Stimulated activated CD8-positive, alpha-beta memory T cell treated with anti-CD3 and anti-CD28 coated beads, Interleukin-12 subunit alpha, Interleukin-12 subunit beta, amount 100 ng/mL, for 4 hours (primary cell): Measurements from ENCODE around the gene SYT9.
"Not testable (repeated sequence)": the region's sequence is repeated elsewhere in the genome, so short reads cannot be mapped to it uniquely, and the experiment has no call there.

ENCODE experiments used
- DNase-seq: peaks from one replicate; pipeline ENCODE4 v3.0.0-alpha.2; 2020; ENCODE audit warnings: low read depth

The SYT9 gene

GRCh38 chr11:7508087-7508486, 256.4 kb downstream of the SYT9 start:
- DNase-seq: no peak

- DNase-seq: no peak
These were observed 258.3 kb downstream of the SYT9 start for GRCh38 chr11:7509966-7510365.

- no peak for DNase-seq
These were observed 259.7 kb downstream of the SYT9 start for GRCh38 chr11:7511401-7511800.

GRCh38 chr11:7512525-7513233, 261.0 kb downstream of the SYT9 start:
- DNase-seq: no peak

- peak; percentile 74 for DNase-seq
These were observed 261.8 kb downstream of the SYT9 start, which contains the start of gene PPFIBP2 for GRCh38 chr11:7513234-7514098. Gene PPFIBP2 (plus strand): TSS chr11:7513999. CDS start chr11:7549476, 35,477 bp downstream.

GRCh38 chr11:7514099-7514591, 262.4 kb downstream of the SYT9 start:
- no peak for DNase-seq

- DNase-seq: no peak
These were observed 263.8 kb downstream of the SYT9 start for GRCh38 chr11:7515447-7515886.

GRCh38 chr11:7516475-7516874, 264.8 kb downstream of the SYT9 start:
- DNase-seq: no peak

GRCh38 chr11:7517743-7518142, 266.0 kb downstream of the SYT9 start:
- not testable (repeated sequence) for DNase-seq
